Liver (tissue), 9 donors: ENCODE data around the gene GABRA4. TPM values are rescaled to one million over a fixed set of nuclear protein-coding genes. Genes with fewer than 3 reads are reported as not detected.

Source experiments
- DNase-seq: peaks from one replicate; pipeline ENCODE4 v3.0.0-alpha.2; 2017; ENCODE audit warnings: low spot score
- H3K27ac ChIP-seq, 2 donors: one replicate each; pipeline ENCODE4 v1.7.0; 2013; ENCODE audit warnings: inconsistent platforms in 2 of 2, low read length in 2 of 2, control low read depth in 1 of 2, low read depth in 1 of 2, mild to moderate bottlenecking in 1 of 2
- H3K27me3 ChIP-seq, 4 donors: one replicate each; pipeline versions ENCODE4 v1.6.1 to v1.7.0; 2013; ENCODE audit warnings: low read length in 3 of 4, inconsistent platforms in 1 of 4, mild to moderate bottlenecking in 1 of 4, moderate library complexity in 1 of 4; ENCODE audit not compliant: control insufficient read depth in 4 of 4, insufficient read depth in 4 of 4
- H3K36me3 ChIP-seq, 4 donors: one replicate each; pipeline versions ENCODE4 v1.6.1 to v1.7.0; 2013; ENCODE audit warnings: low read length in 3 of 4, mild to moderate bottlenecking in 3 of 4, low read depth in 1 of 4, moderate library complexity in 1 of 4; ENCODE audit not compliant: control insufficient read depth in 4 of 4, insufficient read depth in 3 of 4
- H3K4me1 ChIP-seq, 4 donors: one replicate each; pipeline versions ENCODE4 v1.6.1 to v1.7.0; 2013; ENCODE audit warnings: low read length in 3 of 4, mild to moderate bottlenecking in 3 of 4, moderate library complexity in 1 of 4; ENCODE audit not compliant: control insufficient read depth in 4 of 4, insufficient read depth in 4 of 4
- H3K4me3 ChIP-seq, 3 donors: one replicate each; pipeline versions ENCODE4 v1.6.1 to v1.7.0; 2013; ENCODE audit warnings: low read length in 3 of 3, control low read depth in 1 of 3, low read depth in 1 of 3, mild to moderate bottlenecking in 1 of 3
- H3K9ac ChIP-seq, 2 donors: one replicate each; pipeline ENCODE4 v1.7.0; 2013; ENCODE audit warnings: low read length in 2 of 2, mild to moderate bottlenecking in 2 of 2, moderate library complexity in 2 of 2, control low read depth in 1 of 2, low read depth in 1 of 2
- H3K9me3 ChIP-seq, 4 donors: one replicate each; pipeline versions ENCODE4 v1.6.1 to v1.7.0; 2013; ENCODE audit warnings: low read length in 3 of 4; ENCODE audit not compliant: control insufficient read depth in 4 of 4
- CTCF ChIP-seq: fragments of 150-350 bp; IDR thresholded peaks from 2 replicates; pipeline ENCODE4 v1.5.1; 2017; ENCODE audit warnings: improper control_type of control experiment, low read depth, low read length; ENCODE audit not compliant: missing input control
- EGR1 ChIP-seq, 2 donors: IDR thresholded peaks; 2 replicates each; pipeline ENCODE4 v1.6.1; 2016 to 2018; ENCODE audit warnings: antibody characterized with exemption in 2 of 2, low read depth in 2 of 2
- FOXA2 ChIP-seq: IDR thresholded peaks from 2 replicates; pipeline ENCODE4 v1.6.1; 2016; ENCODE audit warnings: antibody characterized with exemption
- HNF4G ChIP-seq: IDR thresholded peaks from 2 replicates; pipeline ENCODE4 v1.6.1; 2016; ENCODE audit warnings: antibody characterized with exemption
- JUND ChIP-seq, 2 donors: IDR thresholded peaks; 2 replicates each; pipeline ENCODE4 v1.6.1; 2016; ENCODE audit warnings: antibody characterized with exemption in 2 of 2
- MAX ChIP-seq: IDR thresholded peaks from 2 replicates; pipeline ENCODE4 v1.6.1; 2016; ENCODE audit warnings: antibody characterized with exemption
- NR2F2 ChIP-seq: IDR thresholded peaks from 2 replicates; pipeline ENCODE4 v1.6.1; 2016; ENCODE audit warnings: antibody characterized with exemption
- RAD21 ChIP-seq, 2 donors: IDR thresholded peaks; 2 replicates each; pipeline ENCODE4 v1.6.1; 2016; ENCODE audit warnings: antibody characterized with exemption in 2 of 2, mild to moderate bottlenecking in 2 of 2
- REST ChIP-seq: IDR thresholded peaks from 2 replicates; pipeline ENCODE4 v1.6.1; 2016; ENCODE audit warnings: antibody characterized with exemption, mild to moderate bottlenecking
- RXRA ChIP-seq, 2 donors: IDR thresholded peaks; 2 replicates each; pipeline ENCODE4 v1.6.1; 2017 to 2018; ENCODE audit warnings: antibody characterized with exemption in 2 of 2, mild to moderate bottlenecking in 1 of 2
- SP1 ChIP-seq: IDR thresholded peaks from 2 replicates; pipeline ENCODE4 v1.6.1; 2018; ENCODE audit warnings: antibody characterized with exemption, mild to moderate bottlenecking
- TAF1 ChIP-seq: conservative IDR thresholded peaks from 2 replicates; pipeline ENCODE4 v1.6.1; 2016; ENCODE audit warnings: antibody characterized with exemption, mild to moderate bottlenecking
- YY1 ChIP-seq: IDR thresholded peaks from 2 replicates; pipeline ENCODE4 v1.6.1; 2016; ENCODE audit warnings: antibody characterized with exemption, mild to moderate bottlenecking
- WGBS: extraction: QIAGEN DNeasy Blood & Tissue Kit; methylation state at CpG from one replicate; pipeline ENCODE4 v1.1.7; 2013; 5-methylcytosine and 5-hydroxymethylcytosine counted together
- polyA plus RNA-seq, 2 donors: library from polyadenylated mRNA; stranded (reverse) in 1 of 2; unstranded in 1 of 2; fragments of 200-250 nt in 1 of 2; fragments of >200 nt in 1 of 2; fragmentation: Nextera tagmentation in 1 of 2; extraction: Ambion mirVana in 1 of 2; gene quantifications; one replicate each; pipeline versions ENCODE4 v1.2.1 to v1.2.3, GENCODE V29; 2013 to 2015
- total RNA-seq, 2 donors: library from RNA; depleted of rRNA; stranded (reverse); fragments of >200 nt; gene quantifications; one replicate each; pipeline ENCODE4 v1.2.3, GENCODE V29; 2014
- donor health status: healthy.
- donor health status: healthy.
- donor health status: healthy.
- donor health status: healthy.
- donor health status: healthy.

Gene GABRA4
- total RNA-seq (under 1 TPM in 1 of 2 donors, not detected in 1; under 0.01 TPM), polyA plus RNA-seq (not detected)

- Histone ChIP-seq H3K9me3 (no peaks in the 10 kb centered on the region), H3K27me3 (peaks cover 2 to 13% (median 7%) of the 10 kb centered on the region in 4 donors), H3K9ac (no peak within 1 kb of the TSS), H3K4me1 (peaks cover 8 to 15% (median 11%) of the 10 kb centered on the region in 4 donors), H3K27ac (no peak within 1 kb of the TSS), H3K36me3 (no peaks in the 10 kb centered on the region), H3K4me3 (peak within 1 kb of the TSS in 2 of 3 donors; percentile 24 to 31)
- no peak for TF ChIP-seq REST
- WGBS, result 3% methylated on average over 67 of the region's 67 CpGs
- DNase-seq, result no peak
These were observed at the start of gene GABRA4 for GRCh38 chr4:46993075-46994006. TSS of gene GABRA4 (minus strand) at chr4:46993581. CDS start at chr4:46993424, 157 bp downstream.

GRCh38 chr4:47040828-47041227 lies 47.4 kb upstream of the GABRA4 start:
- Histone ChIP-seq H3K9me3 (no peaks in the 10 kb centered on the region), H3K4me3 (no peak overlapping the region), H3K9ac (no peak overlapping the region), H3K4me1 (no peaks in the 10 kb centered on the region), H3K27me3 (peaks cover 0 to 3% (median 1%) of the 10 kb centered on the region in 4 donors), H3K27ac (no peak overlapping the region), H3K36me3 (no peaks in the 10 kb centered on the region)
- TF ChIP-seq NR2F2 (no peak), RAD21 (IDR thresholded peaks at IDR 0.05) (no peak), JUND (IDR thresholded peaks at IDR 0.05) (no peak), MAX (no peak)
- 83% methylated on average over 3 of the region's 3 CpGs for WGBS
- no peak for DNase-seq

- H3K4me3 ChIP-seq, result no peak overlapping the region
- TF ChIP-seq MAX (no peak), HNF4G (no peak), TAF1 (no peak), SP1 (no peak), REST (no peak), FOXA2 (no peak), JUND (IDR thresholded peaks at IDR 0.05) (no peak), CTCF (no peak), EGR1 (IDR thresholded peaks at IDR 0.05; ENCODE audit: low read depth in 2 of 2) (no peak), YY1 (no peak), NR2F2 (no peak), RAD21 (IDR thresholded peaks at IDR 0.05) (no peak), RXRA (IDR thresholded peaks at IDR 0.05) (no peak)
- no peak for DNase-seq
- peaks cover 0 to 3% (median 1%) of the 10 kb centered on the region in 4 donors for H3K27me3 ChIP-seq
- H3K9ac ChIP-seq, result no peak overlapping the region
- WGBS, result 89% methylated on average over 1 of the region's 1 CpG
- H3K27ac ChIP-seq, result no peak overlapping the region
- no peaks in the 10 kb centered on the region for H3K4me1 ChIP-seq
- no peaks in the 10 kb centered on the region for H3K9me3 ChIP-seq
- no peaks in the 10 kb centered on the region for H3K36me3 ChIP-seq
These were observed 44.9 kb upstream of the GABRA4 start for GRCh38 chr4:47038263-47038662.
